Osteocyte (in vitro differentiated cells): ENCODE data around the gene NPEPL1. TPM values are rescaled to one million over a fixed set of nuclear protein-coding genes. Genes with fewer than 3 reads are reported as not detected.
A peak's percentile ranks its signal among the peaks of the same experiment; 100 is the strongest.
"Not testable (repeated sequence)": the region's sequence is repeated elsewhere in the genome, so short reads cannot be mapped to it uniquely, and the experiment has no call there.

Source experiments
- DNase-seq: peaks from one replicate; pipeline ENCODE4 v3.0.0; 2021; ENCODE audit warnings: mixed read lengths; ENCODE audit not compliant: unreplicated experiment; ENCODE audit errors: extremely low spot score
- H3K27ac Mint-ChIP-seq: one replicate; pipeline ENCODE4 v1.8.0; 2021; ENCODE audit warnings: mild to moderate bottlenecking, mixed read lengths; ENCODE audit not compliant: unreplicated experiment
- H3K27me3 Mint-ChIP-seq: one replicate; pipeline ENCODE4 v1.8.0; 2021; ENCODE audit warnings: mixed read lengths; ENCODE audit not compliant: unreplicated experiment
- H3K36me3 Mint-ChIP-seq: one replicate; pipeline ENCODE4 v1.8.0; 2021; ENCODE audit warnings: mixed read lengths; ENCODE audit not compliant: unreplicated experiment
- H3K4me1 Mint-ChIP-seq: one replicate; pipeline ENCODE4 v1.8.0; 2021; ENCODE audit warnings: mixed read lengths; ENCODE audit not compliant: unreplicated experiment
- H3K4me3 Mint-ChIP-seq: one replicate; pipeline ENCODE4 v1.8.0; 2021; ENCODE audit warnings: mild to moderate bottlenecking, moderate library complexity, mixed read lengths; ENCODE audit not compliant: unreplicated experiment
- H3K9me3 Mint-ChIP-seq: one replicate; pipeline ENCODE4 v1.8.0; 2021; ENCODE audit warnings: mixed read lengths; ENCODE audit not compliant: unreplicated experiment
- CTCF ChIP-seq: fragments of 200-600 bp; sonication (generic); IDR thresholded peaks from 2 replicates; pipeline ENCODE4 v1.5.0; 2021; ENCODE audit warnings: antibody characterized with exemption, mild to moderate bottlenecking, moderate library complexity
- total RNA-seq: library from RNA; stranded (reverse); gene quantifications from 2 replicates; pipeline ENCODE4 v1.2.1, GENCODE V29; 2021

The NPEPL1 gene
- total RNA-seq, 1 donor from 2014 or later: 13.6 TPM

GRCh38 chr20:58647162-58647795, 45.3 kb upstream of the NPEPL1 start:
- H3K27ac Mint-ChIP-seq: peak overlapping the region; percentile 4
- TF ChIP-seq CTCF: no peak
- DNase-seq: peak; percentile 44
- no peaks in the 10 kb centered on the region for H3K9me3 Mint-ChIP-seq
- H3K27me3 Mint-ChIP-seq: no peaks in the 10 kb centered on the region
- no peaks in the 10 kb centered on the region for H3K36me3 Mint-ChIP-seq
- no peak overlapping the region for H3K4me3 Mint-ChIP-seq
- peaks cover 13% of the 10 kb centered on the region for H3K4me1 Mint-ChIP-seq

- no peaks in the 10 kb centered on the region for H3K36me3 Mint-ChIP-seq
- no peaks in the 10 kb centered on the region for H3K27me3 Mint-ChIP-seq
- H3K9me3 Mint-ChIP-seq: no peaks in the 10 kb centered on the region
- no peak for TF ChIP-seq CTCF
- peaks cover 16% of the 10 kb centered on the region for H3K4me1 Mint-ChIP-seq
- peak overlapping the region; percentile 4 for H3K27ac Mint-ChIP-seq
- no peak for DNase-seq
- H3K4me3 Mint-ChIP-seq: no peak overlapping the region
Observed at GRCh38 chr20:58647796-58648501, 44.7 kb upstream of the NPEPL1 start.

- H3K27me3 Mint-ChIP-seq, H3K9me3 Mint-ChIP-seq, H3K27ac Mint-ChIP-seq, DNase-seq, H3K36me3 Mint-ChIP-seq, H3K4me3 Mint-ChIP-seq: not testable (repeated sequence)
- peaks cover 22% of the 10 kb centered on the region for H3K4me1 Mint-ChIP-seq
Observed at GRCh38 chr20:58648502-58648825, 44.1 kb upstream of the NPEPL1 start.

- no peak for TF ChIP-seq CTCF
- DNase-seq: peak; percentile 79
- no peaks in the 10 kb centered on the region for H3K36me3 Mint-ChIP-seq
Observed at GRCh38 chr20:58649288-58650180, 43.1 kb upstream of the NPEPL1 start.

GRCh38 chr20:58650181-58650775, 42.3 kb upstream of the NPEPL1 start:
- peak; percentile 77 for DNase-seq
- Mint-ChIP-seq H3K4me3 (peak overlapping the region; percentile 99), H3K4me1 (peaks cover 28% of the 10 kb centered on the region), H3K27me3 (no peaks in the 10 kb centered on the region), H3K36me3 (no peaks in the 10 kb centered on the region), H3K27ac (peak overlapping the region; percentile 97), H3K9me3 (no peaks in the 10 kb centered on the region)
- TF ChIP-seq CTCF: peak; percentile 77

More at GRCh38 chr20:58649288-58650180, 43.1 kb upstream of the NPEPL1 start:
- Mint-ChIP-seq H3K27me3 (no peaks in the 10 kb centered on the region), H3K4me1 (peaks cover 25% of the 10 kb centered on the region), H3K4me3 (no peak overlapping the region), H3K27ac (peak overlapping the region; percentile 51), H3K9me3 (no peaks in the 10 kb centered on the region)
